GM08714 (cell line): ENCODE measurements around the gene ZFP69.

ENCODE experiments used
- H3K4me3 ChIP-seq: fragments of 200-500 bp; sonication (Bioruptor generic); 2 replicates; pipeline ENCODE4 v1.5.1; 2014; ENCODE audit warnings: mild to moderate bottlenecking, low read length, inconsistent platforms
- ZNF274 ChIP-seq: IDR thresholded peaks from 2 replicates; pipeline ENCODE4 v1.6.1; 2012; ENCODE audit warnings: mild to moderate bottlenecking, low read depth, low read length

ZFP69 gene

DNA sequence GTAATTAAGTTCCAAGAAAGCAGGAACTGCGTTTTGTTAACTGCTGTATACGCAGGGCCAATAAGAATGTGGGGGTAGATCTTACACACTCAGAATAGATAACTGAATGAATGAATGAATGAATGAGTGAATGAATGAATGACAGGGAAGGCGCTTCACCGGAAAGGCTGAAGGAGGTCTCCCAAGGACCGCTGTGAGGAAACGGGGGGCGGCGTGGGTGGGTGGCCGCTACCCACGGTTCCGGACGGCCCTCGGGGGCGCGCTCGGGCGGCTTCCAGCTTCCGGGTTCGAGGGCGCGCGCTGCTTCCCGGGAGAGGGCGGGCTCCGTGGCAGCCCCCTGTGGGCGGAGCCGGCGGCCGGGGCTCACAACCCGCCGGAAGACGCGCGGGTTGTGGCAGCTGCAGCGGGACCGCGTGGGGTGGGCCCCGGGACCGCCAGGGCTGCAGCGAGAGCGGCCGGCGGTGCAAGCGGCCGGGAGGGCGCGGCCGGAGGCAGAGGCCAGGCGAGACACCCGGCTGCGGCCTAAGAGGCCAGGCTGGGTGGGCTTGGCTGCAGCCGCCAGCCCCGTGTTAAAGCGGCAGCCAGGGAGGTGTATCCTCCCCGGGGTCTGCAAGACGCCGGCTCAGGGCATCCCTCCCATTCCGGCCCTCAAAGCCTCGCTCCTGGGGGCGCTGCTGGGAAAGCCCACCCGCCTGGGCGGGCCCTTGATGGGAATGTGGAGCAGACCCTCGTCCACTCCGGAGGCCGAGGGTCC lies at the start of gene ZFP69:
ZFP69 (plus strand) TSS at position 367 of the 754 bp plus-strand sequence. CDS start 2,072 bp downstream, outside the sequence.
- peak within 1 kb of the TSS; percentile 66 for H3K4me3 ChIP-seq
- no peak for TF ChIP-seq ZNF274

DNA sequence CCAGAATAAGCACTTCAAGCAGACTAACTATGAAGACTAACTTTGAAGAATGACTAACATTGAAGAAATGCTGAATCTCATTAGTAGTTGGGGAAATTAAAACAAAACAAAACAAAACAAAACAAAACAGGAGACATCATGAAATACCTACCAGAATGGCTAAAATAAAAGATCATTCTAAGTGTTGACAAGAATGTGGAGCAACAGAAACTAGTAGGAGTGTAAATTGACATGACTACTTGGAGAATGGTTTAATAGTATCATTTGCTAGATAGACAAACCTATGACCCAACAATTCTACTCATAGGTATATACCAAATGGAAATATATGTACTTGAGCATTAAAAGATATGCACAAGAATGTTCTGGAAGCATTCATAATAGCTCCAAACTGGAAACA lies 45.7 kb upstream of the ZFP69 start:
- no peak overlapping the region for H3K4me3 ChIP-seq
- TF ChIP-seq ZNF274, result no peak

DNA sequence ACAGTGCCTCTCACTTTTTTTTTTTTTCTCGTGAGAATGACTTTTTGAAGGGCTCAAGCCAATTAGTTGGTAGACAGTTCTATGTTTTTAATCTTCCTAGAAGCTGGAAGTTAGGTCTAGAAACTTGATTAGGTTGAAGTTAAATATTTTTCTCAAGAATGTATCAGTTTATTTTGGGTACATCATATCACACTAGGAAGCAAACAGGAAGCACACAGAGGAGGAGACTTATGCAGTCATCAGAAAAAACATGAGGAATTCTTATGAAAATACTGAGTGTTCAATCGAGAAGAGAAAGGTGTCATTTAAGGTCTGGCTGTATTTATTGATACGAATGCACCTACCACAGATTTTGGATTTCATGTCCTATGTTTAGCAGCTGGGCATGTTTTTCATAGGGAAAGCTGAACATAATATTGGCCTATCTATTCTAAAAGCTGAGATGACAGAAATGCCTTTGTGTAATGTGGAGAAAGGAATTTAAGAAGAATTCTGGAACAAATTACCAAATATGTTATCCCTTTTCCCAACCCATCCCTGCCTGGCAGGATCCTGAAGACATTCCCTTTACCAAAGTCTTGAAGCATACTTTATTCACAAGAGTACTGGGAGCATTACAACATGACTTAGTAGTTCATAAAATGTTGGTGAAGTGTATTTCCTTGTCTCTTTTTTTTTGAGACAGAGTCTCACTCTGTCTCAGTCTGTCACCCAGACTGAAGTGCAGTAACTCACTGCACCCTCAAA lies 44.3 kb upstream of the ZFP69 start:
- no peak for TF ChIP-seq ZNF274
- no peak overlapping the region for H3K4me3 ChIP-seq

DNA sequence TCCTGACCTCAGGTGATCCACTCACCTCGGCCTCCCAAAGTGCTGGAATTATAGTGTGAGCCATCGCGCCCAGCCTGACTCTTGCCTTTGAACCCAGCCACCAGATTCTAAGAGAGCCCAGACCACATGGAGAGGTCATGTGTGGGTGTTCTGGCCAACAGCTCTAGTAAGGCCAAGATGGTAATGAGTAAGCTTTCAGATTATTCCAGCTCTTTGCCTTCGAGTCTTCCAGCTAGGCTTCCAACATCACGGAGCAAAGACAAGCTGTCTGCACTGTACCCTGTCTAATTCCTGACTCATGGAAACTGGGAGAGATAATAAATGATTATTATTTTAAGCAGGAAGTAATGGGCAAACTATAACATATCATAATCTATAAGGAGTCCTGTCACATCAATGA lies 41.6 kb upstream of the ZFP69 start:
- no peak overlapping the region for H3K4me3 ChIP-seq
- TF ChIP-seq ZNF274, result no peak

DNA sequence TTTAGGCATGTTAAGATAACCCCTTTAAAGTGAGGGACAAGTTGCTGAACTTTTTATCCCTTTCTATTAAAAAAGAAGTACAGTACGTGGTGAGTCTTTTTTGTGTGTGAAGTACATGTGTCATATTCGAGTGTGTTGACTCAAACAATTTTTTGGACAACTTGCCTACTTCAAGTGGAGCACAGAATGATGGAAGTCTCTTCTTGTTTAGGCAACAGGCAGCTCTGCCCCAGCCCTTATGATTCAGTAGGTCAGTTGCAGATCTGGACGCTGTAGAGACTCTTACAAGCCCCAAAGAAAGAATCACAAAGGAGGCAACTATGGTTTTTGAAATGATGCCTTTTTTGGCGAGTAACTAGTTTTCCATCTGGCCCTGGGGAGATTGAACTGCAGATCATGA lies 41.2 kb upstream of the ZFP69 start:
- no peak for TF ChIP-seq ZNF274
- H3K4me3 ChIP-seq, result no peak overlapping the region

DNA sequence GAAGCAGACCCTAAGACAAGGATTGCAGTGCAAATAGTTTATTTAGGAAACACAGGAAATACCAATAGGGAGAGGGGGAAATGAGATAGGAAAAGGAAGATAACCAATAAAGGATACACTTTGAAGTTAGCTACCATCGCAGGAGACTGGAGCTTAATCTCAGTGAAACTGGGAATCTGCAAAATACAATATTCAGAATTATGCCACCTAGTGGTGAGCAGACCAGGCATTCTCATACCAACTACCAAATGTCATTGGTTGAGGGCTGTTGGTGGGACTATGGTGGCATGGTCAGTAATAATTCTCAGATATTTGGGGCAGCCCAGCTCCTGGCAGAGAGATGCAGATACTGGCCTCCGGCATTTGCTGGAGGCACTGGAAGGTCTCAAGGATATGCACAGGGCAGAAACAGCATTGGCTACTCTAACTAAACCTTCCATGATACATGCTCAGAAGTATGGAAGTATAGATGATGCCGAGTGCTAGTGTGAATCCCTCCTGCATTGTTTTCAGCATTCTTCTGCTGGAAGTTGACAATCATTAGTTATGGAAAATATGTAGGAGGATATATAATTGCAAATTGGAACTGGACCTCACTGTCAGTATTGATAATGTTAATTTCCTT lies 38.6 kb upstream of the ZFP69 start:
- no peak overlapping the region for H3K4me3 ChIP-seq
- no peak for TF ChIP-seq ZNF274

DNA sequence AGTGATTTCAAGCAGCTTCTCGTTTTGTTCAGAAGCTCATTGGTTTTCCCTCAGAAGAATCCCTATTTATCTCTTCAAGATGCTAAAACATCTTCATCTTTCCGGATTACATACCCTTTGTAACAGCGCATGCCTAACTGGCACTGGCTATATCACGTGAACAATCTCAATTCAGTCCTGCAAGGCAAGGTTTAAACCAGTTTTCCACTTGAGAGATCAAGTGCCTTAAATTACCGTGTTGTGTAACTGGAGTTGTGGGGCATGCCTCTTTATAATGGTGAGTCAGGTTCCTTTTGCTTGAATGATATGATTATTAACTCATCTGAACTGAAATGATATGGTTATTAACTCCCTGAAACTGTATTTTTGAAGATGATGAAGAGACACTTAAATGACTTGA lies 37.8 kb upstream of the ZFP69 start:
- no peak for TF ChIP-seq ZNF274
- H3K4me3 ChIP-seq, result no peak overlapping the region

DNA sequence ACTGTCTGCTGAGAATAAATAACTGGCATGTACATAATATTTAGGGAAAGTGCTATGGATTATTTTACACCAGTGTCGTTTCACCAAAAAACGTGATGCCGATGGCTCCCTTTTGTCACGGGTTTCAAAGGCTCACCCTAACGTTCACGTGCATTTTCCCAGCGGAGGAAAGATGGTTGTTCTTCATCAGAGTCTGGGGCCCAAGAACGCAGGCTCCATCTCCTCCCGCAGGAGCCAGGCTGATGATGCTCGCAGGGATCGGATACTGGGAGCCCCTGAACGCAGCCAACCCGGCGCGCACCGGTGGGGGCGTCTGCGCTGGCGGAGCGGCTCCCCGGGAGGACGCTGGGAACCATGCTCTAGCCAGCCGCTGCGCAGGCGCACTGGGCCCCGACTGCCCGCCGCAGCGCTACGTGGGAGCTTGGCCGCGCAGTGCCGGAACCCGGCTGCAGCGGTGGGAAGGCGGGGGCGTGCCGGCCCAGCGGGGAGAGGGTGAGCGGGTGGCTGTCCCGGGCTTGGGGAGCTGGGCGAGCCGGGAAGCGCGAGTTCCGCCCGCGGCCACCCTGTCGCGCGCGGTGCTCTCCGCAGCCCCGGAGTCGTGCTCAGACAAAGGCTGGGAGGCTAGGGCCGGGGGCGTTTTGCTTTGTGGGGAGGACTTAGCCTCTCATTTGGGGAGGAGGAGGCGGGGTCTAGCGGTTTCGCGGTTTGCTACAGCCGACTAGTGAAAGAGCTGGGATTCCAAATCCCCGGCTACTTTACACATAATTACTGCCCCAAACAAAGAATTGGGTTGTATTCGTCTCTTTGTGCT lies 27.2 kb upstream of the ZFP69 start, which contains the start of gene ZFP69B:
ZFP69B (plus strand) TSS at position 793 of the 811 bp plus-strand sequence. CDS start 486 bp downstream, outside the sequence.
- peak within 1 kb of the TSS; percentile 71 for H3K4me3 ChIP-seq
- TF ChIP-seq ZNF274, result no peak

DNA sequence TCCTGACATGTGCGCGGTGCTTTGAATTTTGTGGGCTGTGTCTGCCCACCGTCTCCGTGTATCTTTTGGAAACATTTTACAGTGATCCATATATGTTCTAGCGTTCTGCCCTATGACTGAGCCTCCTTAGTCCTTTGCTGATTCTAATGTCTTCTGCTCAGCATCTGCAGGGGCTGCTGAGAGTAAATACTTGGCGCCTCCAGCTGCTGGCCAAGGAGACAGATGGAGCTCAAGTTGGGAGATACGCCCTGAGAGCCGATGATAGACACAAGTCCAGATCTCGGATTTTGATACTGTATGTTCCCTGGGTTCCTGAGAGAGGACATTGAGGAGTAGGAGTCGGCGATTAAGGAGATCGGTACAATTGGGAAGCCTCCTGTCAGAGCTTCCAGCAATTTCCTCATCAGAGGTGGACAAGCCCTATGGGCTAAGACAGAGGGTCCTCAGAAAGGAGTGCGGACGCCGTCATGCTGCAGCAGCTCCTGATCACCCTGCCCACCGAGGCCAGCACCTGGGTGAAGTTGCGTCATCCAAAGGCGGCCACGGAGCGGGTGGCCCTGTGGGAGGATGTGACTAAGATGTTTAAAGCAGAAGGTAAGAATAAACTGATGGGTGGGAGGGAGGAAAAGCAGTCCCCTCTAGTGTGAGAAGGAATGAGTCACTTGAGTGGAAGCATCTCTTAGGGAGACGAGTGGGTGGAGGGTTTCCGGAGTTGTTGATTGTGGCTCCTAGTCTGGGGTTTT lies 26.4 kb upstream of the ZFP69 start:
- no peak for TF ChIP-seq ZNF274
- peak overlapping the region; percentile 71 for H3K4me3 ChIP-seq

DNA sequence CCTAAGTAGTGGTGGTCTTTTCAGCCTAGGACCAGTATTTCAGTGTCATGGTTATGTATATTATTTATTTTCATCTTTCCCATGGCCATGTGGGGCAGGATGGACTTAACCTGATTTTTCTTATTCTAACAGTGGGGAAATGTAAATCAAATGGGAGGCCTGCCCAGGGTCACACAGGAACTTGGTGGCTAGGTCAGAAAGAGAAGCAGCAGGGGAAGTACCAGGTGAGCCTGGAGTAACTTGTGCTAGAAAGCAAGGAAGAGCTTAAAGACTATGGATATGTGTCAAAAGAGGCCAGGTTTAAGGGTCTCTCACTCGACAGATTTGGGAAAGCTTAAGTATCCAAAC lies 25.9 kb upstream of the ZFP69 start:
- no peak for TF ChIP-seq ZNF274
- H3K4me3 ChIP-seq, result peak overlapping the region; percentile 71; the same call in 1 of the 2 replicates

DNA sequence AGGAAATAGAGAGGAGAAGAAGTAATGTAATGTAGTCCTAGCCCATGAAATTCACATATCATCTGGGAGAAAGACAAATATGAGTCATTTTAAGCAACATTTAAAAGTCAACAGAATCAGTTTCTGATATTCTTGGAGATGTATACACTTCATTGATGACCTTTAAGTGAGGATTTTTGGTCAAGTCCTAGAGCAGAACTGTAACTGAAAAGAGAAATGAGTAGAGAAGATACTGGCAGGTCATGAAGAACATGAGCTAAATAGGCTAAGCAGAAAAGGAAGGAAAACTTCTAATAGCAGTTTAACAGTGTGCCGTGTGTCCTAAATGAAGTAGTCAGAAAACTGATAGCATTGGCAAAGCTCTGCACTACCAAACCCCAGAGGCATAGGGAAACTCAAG lies 22.2 kb upstream of the ZFP69 start:
- no peak overlapping the region for H3K4me3 ChIP-seq
- no peak for TF ChIP-seq ZNF274

DNA sequence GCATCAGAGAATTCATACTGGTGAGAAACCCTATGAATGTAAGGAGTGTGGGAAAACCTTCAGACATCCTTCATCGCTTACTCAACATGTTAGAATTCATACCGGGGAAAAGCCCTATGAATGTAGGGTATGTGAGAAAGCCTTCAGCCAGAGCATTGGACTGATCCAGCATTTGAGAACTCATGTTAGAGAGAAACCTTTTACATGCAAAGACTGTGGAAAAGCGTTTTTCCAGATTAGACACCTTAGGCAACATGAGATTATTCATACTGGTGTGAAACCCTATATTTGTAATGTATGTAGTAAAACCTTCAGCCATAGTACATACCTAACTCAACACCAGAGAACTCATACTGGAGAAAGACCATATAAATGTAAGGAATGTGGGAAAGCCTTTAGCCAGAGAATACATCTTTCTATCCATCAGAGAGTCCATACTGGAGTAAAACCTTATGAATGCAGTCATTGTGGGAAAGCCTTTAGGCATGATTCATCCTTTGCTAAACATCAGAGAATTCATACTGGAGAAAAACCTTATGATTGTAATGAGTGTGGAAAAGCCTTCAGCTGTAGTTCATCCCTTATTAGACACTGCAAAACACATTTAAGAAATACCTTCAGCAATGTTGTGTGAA lies 14.0 kb upstream of the ZFP69 start:
- peak; percentile 98 for TF ChIP-seq ZNF274
- H3K4me3 ChIP-seq, result no peak overlapping the region

DNA sequence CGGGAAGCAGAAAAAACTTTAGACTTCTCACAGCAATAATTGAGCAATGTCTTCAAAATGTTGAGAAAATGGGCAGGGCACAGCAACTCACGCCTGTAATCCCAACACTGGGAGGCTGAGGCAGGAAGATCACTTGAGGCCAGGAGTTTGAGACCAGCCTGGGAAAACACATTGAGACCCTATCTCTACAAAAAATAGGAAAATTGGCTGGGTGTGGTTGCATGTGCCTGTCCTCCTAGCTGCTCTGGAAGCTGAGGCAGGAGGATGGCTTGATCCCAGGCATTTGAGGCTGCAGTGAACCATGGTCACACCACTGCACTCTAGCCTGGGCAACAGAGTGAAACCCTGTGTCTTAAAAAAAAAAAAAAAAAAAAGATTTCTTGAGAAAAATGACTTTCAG lies 7.8 kb upstream of the ZFP69 start:
- H3K4me3 ChIP-seq, result no peak overlapping the region
- no peak for TF ChIP-seq ZNF274

DNA sequence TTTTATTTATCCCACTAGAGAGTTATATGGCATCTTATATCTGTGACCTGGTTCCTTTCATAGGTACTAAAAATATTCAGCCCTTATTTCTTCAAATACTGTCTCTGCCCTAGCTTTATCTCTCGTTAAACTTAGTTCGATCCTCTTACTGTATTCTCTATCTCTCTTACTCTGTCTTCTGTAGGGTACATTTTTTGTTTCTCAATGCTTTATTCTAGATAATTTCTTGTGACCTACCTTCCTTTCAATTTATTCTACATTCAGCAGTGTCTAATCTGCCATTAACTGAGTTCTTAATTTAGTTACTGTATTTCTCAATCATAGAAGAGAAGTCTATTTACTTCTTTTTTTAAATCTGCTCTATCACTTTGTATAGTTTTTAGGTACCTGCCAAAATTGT lies 1.8 kb upstream of the ZFP69 start:
- no peak for TF ChIP-seq ZNF274
- H3K4me3 ChIP-seq, result no peak overlapping the region
